ENCODE data around the gene ITGB5.

ITGB5 gene

DNA sequence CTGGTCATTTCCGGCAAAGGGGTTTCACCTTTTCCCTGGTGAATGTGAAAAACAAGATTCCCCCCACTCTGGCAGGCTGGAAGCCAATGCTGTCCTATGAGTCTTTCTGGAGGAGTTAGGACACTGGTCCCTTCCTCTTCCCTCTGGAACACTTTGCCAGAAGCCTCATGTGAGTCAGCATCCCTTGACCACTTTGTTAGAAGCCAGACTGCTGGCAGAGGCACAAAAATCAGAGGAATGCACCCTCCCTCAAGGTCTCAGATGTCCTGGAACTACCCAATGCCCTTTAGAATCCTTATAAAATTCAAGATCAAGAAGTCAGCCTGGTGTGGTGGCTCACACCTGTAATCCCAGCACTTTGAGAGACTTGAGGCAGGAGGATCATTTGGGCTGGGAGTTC is 26.6 kb downstream of the ITGB5 start:
- no peak for DNase-seq

- DNase-seq: no peak
These were observed 28.1 kb downstream of the ITGB5 start for GRCh38 chr3:124859025-124859424.

- DNase-seq: no peak
These were observed 28.9 kb downstream of the ITGB5 start for GRCh38 chr3:124858275-124858674.

- DNase-seq: no peak
These were observed 30.5 kb downstream of the ITGB5 start for GRCh38 chr3:124856677-124857076.

DNA sequence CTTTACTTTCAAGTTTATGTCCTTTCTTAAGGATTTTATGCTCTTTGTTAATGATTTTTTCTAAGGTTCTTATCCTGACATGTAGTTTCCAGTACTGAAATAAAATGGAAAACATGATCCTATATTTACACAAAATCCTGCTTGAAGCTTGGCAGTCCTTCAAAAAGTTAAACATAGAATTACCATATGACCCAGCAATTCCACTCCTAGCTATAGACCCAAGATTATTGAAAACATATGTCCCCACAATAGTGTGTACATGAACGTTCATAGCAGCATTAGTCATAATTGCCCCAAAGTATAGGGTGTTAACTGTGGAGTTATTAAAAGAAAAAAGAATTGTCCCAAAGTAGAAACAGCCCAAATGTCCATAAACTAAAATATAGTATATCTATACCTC is 33.2 kb downstream of the ITGB5 start:
- no peak for DNase-seq

GRCh38 chr3:124853446-124853845 is 33.7 kb downstream of the ITGB5 start:
- no peak for DNase-seq

DNA sequence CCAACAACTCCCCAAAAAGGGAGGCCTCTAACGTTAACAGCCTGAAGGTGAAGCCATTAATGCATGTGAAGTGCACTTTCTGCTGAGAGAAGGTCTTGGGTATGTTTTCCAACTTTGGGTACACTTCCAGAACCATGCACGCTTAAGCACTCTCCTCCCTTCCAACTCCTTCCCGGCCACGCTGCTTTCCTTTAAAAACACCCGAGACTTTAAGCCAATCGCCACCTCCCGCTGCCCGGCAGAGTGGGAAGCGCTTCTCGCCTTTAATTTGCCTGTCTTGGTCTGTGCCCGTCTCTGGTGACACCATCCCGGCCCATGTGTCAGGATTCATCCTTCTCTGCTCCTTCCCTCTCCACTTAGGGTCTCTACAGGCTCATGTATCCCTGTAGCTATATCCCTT is 35.3 kb downstream of the ITGB5 start:
- no peak for DNase-seq

GRCh38 chr3:124851136-124851535 is 36.0 kb downstream of the ITGB5 start:
- no peak for DNase-seq

- DNase-seq: no peak
These were observed 36.5 kb downstream of the ITGB5 start for GRCh38 chr3:124850633-124851032.

DNA sequence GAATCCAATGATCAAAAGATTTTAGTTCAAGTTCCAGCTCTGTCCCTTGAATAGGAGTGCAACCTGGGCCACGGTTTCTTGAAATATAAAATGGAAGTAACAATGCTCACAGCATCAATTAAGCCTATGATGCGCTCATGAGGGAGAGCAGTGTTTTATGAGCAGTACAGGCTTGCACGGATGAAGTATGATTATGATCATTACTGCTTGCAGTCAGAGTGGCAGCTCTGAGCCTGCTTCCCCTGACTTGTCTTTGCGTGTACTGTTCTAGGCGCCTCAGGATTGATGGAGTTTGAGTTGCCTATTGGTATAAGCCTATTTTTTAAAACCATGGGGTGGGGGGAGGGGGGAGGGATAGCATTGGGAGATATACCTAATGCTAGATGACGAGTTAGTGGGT is 37.0 kb downstream of the ITGB5 start:
- DNase-seq: no peak

GRCh38 chr3:124848300-124848699 is 38.9 kb downstream of the ITGB5 start:
- no peak for DNase-seq

- DNase-seq: no peak
These were observed 39.3 kb downstream of the ITGB5 start for GRCh38 chr3:124847863-124848262.

DNA sequence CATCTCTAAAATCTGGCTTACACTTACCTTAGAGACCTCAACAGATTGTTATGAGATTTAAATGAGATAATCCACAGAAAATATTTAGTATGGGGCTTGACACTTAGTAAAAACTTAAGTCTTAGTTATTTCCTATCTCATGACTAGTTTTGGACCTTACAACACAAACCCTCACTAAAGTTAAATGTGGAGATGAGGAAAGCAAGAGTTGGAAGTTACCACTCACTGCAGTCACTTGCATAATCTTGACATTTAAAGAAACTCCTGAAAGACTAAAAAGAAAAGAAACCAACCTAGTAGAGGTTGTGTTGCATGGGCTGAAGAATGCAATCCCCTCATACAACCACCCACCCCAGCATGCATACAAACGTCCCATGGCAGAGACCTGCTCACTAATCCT is 40.1 kb downstream of the ITGB5 start:
- DNase-seq: no peak

DNA sequence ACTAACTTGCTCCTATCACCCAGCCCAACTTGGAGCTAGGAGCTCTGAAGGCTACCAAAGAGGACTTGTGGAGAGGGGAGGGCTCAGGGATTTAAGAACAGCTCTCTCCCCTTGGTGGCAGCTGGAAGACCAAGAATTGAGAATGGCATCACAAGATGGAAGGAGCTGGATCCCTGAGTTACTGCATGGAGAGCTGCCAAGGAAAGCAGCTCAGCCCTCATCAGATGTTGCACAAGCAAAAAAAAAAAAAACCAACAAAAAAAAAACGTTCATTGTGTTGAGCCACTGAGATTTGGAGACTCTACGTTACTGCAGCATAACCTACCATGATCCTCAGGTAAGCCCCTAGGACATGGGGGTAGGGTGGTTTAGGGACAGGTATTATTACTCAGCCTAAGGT is 41.0 kb downstream of the ITGB5 start:
- no peak for DNase-seq

DNA sequence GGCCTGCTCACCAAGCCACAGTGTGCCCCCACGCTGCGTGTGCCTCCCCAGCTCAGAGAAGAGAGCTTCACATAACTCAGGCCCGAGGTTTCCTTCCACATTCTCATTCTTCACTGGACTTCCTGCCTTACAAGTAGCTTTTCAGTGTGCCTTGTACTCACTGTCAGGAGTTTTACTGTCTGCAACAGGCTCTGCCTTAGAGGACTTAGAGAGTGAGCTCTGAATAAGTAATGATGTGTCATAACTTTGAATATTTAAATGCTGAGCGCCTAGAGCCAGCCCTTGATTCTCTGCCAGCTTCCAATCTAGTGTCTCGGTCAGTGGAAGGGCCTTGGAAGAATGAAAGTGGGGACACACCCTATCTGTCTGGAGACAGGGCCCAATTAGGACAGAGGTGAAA is 41.8 kb downstream of the ITGB5 start:
- DNase-seq: no peak

- DNase-seq: no peak
These were observed 43.5 kb downstream of the ITGB5 start for GRCh38 chr3:124843506-124844177.

DNA sequence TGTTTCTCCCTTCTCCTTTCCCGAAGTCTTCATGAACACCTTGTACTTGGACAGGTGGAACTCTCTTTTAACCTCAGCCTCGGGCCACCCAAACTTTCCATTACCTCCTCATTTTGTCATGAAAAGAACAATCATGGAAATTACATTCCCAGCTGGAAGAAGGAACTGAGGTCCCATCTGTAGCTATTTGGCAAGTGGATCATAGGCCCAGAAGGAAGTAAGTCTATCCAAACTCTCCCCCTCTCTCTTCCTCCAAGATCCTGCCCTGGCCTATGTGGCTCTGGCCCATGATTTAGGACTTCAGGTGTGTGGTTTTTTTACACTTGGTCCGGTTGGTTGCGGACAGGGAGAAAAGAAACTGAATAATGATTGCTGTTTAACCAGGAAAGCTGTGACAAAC is 44.1 kb downstream of the ITGB5 start:
- DNase-seq: no peak

GRCh38 chr3:124841517-124841916 is 45.6 kb downstream of the ITGB5 start:
- DNase-seq: no peak

GRCh38 chr3:124840331-124840730 is 46.8 kb downstream of the ITGB5 start:
- no peak for DNase-seq

DNA sequence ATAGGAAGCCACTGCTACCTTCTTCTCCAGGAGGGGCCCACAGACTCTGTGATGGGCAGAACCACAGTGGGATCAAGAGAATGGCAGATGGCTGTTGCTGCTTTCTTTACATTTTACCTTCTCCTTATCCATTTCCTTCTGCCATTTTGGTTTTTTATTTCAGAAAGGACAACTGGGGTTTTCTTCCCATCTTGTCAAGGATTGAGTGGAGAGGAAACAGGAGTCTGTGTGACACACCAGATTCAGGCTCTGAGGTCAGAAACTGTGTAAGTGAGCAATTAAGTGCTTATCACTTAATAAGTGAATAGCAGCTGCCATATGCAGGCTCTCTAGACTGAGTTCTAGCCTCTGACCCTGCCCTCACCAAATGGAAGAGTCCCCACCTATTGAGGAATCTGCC is 47.3 kb downstream of the ITGB5 start:
- no peak for DNase-seq

- DNase-seq: no peak
These were observed 48.2 kb downstream of the ITGB5 start for GRCh38 chr3:124838963-124839362.

- no peak for DNase-seq
These were observed 49.4 kb downstream of the ITGB5 start for GRCh38 chr3:124837730-124838186.

- no peak for DNase-seq
These were observed 50.1 kb downstream of the ITGB5 start for GRCh38 chr3:124837065-124837464.

- DNase-seq: no peak
These were observed 50.7 kb downstream of the ITGB5 start for GRCh38 chr3:124836448-124836847.

Data from activated CD4-positive, CD25-positive, alpha-beta regulatory T cell treated with anti-CD3 and anti-CD28 coated beads, Interleukin-2, amount 50 U/mL, for 72 hours (primary cell).